Measurements from ENCODE around the gene SLC34A1.
"Not testable (repeated sequence)": the region's sequence is repeated elsewhere in the genome, so short reads cannot be mapped to it uniquely, and the experiment has no call there.

The SLC34A1 gene, protein sequence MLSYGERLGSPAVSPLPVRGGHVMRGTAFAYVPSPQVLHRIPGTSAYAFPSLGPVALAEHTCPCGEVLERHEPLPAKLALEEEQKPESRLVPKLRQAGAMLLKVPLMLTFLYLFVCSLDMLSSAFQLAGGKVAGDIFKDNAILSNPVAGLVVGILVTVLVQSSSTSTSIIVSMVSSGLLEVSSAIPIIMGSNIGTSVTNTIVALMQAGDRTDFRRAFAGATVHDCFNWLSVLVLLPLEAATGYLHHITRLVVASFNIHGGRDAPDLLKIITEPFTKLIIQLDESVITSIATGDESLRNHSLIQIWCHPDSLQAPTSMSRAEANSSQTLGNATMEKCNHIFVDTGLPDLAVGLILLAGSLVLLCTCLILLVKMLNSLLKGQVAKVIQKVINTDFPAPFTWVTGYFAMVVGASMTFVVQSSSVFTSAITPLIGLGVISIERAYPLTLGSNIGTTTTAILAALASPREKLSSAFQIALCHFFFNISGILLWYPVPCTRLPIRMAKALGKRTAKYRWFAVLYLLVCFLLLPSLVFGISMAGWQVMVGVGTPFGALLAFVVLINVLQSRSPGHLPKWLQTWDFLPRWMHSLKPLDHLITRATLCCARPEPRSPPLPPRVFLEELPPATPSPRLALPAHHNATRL

DNA sequence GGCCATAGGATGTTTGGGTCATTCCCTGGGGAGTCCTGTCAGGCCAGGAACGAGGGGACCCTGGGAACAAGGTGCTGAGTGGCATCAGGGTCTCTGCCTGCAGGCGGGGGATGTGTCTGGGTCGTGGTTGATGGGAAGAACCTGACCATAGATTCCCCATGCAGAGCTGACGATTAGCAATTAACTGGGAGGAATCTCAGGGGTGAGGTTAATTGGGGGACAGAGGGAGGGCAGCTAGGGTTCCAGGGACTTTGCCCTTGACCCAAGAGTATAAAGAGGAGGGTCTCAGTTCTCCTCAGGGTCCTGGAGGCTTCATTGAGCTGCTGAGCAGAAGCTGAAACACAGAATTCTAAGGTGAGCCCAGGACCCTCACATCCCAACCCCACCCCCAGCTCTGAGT is at the start of gene SLC34A1:
TSS of gene SLC34A1 (plus strand) at position 301 of the 400 bp plus-strand sequence. CDS start 1,308 bp downstream, outside the sequence.
- DNase-seq, result no peak

DNA sequence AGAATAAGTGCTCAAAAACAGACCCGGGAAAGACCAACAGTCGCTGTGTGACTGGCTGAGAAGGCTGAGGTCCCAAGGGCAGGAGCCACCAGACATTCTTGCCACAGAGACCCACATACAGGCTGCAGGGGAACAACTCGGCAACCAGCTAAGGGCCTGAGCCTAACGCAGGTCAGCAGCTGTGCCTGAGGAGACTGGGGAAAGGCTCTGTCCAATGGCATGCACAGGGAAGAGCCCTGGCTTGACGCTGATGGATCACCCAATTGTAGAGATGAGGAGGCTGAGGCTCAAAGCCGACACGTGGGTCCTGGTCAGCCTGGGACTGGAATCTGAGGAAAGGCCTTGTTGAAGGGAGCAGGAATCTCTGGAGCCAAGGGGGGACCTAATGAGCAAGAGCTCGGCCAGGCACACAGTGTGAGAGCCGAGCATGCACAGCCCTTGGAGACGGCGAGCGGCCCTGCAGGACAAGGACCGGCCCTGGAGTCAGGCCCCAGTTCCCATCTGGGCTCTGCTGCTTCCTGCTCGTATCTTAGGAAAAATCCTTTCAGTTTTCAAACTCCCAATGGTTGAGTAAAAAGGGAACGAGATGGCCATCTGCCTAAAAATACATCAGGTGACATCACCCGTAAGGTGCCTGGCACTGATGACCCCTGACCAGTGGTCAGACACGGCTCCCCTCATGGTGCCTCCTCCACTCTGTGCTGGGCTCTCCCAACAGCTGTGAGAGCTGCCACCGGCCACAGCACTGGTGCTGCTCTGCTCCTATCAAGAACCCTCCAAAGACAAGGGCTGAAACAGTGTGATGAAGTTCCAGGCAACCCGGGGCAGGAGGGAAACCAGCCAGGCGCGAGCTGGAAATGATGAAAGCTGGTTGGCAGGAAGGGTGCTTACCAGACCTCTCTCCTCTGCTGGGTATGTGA is 49.2 kb upstream of the SLC34A1 start:
- DNase-seq, result no peak

DNA sequence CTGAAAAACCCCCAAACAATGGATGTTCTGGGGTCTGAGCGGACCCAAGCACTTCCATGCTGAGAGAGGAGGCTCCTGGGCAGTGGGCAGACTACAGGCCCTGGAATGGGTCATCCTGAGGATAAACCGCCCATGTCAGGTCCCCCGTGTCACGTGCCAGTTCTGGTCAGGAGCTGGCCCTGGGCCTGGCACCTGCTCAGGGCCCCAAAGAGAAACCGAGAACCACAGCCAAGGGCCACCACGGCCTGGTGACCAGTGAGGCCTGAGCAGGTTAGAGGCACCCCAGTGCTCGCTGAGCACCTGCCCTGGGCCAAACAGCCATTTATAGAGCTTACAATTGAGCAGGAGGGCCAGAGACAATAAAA is 48.6 kb upstream of the SLC34A1 start:
- DNase-seq, result no peak

DNA sequence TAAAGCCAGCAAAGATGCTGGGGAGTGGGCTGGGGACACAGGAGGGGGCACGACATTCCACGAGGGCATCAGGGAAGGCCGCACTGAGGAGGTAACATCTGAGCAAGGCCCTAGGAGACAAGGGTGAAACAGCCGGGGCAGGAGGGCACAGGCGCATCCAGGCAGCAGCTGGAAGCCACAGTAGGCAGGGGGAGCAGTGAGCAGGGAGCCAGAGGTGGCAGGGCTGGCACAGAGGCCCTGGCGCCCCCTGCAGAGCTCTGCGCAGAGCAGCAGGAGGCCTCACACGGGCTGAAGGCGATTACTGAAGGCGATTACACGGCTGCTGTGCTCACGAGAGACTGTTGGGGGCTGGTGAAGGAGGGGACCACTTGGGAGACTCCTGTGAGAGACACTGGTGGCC is 48.1 kb upstream of the SLC34A1 start:
- DNase-seq, result no peak

DNA sequence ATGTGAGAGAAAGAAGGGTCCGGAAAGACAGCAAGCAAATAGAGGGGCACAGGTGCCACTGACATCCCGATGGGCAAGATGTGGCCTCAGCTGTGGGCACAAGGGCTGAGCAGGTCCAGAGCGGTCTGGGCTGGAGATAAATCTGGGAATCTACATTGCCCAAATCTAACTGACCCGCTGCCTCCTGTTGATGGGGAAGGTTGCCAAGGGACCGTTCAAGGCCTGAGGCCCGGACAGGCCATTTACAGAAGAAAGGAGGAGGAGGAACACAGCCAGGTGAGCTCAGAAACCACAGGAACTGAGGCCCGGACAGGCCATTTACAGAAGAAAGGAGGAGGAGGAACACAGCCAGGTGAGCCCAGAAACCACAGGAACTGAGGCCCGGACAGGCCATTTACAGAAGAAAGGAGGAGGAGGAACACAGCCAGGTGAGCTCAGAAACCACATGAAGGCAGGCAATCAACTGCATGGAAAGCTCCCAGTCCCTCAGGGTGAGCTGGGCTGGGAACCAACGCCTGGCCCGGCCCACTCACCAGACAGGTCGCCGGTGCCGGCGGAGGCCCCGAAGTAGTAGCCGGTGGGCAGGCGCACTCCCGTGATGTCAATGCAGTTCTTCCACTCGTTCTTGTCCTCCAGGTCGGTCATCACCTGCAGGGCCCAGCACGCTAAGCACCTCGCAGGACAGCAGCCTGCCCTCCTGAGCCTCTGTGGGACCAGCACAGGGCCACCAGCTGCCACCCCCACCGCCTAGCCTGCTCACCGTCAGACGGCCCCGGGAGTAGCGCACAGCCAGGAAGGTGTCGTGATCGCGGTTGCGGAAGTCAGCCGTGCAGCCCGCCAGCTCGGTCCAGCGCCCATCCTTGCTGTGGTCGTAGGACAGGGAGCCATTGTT is 47.4 kb upstream of the SLC34A1 start:
- DNase-seq, result no peak

DNA sequence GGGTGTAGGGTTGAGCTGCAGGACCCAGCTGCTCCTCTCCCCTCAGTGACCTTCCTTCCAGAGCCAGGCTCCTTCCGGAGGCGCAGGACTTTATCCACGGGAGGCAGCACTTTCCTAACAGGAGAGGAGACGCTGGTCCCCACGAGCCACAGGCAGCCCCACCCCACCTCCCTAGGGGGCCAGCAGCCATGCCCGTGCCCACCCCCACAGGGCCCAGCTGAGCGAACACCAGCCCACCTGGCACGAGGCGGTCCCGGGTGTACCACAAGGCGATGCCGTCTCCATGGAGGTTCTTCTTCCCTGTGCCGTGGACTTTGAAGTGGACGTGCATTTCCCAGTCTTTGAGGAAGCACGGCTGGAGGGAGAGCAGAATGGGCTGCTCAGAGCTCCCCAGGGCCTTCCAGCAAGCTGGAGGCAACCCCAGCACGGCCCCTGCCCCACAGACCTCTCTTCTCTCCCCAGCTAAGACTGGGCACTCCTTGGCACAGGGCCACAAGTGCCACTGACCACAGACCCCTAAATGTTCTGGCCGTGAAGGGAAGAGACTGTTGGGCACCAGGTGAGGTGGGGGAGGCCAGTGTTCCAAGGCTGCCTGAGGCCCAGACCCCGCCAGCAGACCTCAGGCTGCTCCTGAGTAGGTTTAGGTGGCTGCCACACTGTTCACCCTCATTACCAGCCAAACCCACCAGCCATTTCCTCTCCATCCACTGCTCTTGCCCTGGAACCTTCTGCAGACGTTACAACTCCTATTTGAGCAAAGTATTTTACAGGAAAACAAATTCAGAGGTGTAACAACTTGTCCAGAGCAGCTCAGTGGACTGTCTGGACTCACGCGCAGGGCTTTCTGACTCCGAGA is 45.8 kb upstream of the SLC34A1 start:
- no peak for DNase-seq

DNA sequence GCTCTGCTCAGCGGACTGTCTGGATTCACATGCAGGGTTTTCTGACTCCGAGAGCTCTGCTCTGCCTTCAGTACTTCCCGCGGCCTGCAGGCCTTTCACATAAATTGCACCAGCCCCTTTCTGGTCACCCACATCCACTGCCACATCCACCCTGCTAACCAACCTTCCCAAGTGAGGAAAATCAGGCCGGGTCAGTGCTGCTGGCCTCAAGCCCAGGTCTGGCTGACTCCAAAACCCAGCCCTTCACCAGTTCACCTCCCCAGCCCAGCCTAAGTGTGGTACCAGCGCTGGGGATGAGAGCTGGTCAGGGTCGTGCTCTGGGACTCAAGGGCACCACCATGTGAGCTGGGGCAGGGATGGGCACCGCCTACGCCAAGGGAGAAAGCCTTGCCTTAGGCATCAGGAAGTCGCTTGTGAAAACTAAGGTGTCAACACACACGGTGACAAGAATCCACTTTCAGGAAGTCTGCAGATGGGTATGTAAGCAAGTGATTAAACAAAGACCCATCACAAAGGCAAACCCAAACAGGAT is 45.1 kb upstream of the SLC34A1 start:
- DNase-seq, result no peak

DNA sequence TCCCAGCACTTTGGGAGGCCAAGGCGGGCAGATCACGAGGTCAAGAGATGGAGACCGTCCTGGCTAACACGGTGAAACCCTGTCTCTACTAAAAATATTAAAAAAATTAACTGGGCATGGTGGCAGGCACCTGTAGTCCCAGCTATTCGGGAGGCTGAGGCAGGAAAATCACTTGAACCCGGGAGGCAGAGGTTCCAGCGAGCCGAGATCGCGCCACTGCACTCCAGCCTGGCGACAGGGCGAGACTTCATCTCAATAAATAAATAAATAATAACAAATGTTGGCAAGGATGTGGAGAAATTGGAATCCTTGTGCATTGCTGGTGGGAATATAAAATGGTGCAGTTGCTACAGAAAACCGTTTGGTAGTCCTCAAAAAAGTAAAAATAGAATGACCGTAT is 41.2 kb upstream of the SLC34A1 start:
- DNase-seq, result not testable (repeated sequence)

DNA sequence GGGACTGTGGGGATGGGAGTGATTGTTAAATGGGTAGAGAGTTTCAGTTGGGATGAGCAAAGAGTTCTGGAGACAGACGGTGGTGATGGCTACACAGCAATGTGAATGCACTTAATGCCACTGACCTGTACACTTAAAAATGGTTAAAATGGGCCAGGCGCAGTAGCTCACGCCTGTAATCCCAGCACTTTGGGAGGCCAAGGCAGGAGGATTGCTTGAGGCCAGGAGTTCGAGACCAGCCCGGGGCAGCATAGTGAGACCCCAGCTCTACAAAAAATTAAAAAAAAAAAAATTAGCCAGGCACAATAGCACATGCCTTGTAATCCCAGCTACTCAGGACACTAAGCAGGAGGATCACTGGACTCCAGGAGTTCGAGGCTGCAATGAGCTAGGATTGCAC is 40.5 kb upstream of the SLC34A1 start:
- DNase-seq, result no peak

DNA sequence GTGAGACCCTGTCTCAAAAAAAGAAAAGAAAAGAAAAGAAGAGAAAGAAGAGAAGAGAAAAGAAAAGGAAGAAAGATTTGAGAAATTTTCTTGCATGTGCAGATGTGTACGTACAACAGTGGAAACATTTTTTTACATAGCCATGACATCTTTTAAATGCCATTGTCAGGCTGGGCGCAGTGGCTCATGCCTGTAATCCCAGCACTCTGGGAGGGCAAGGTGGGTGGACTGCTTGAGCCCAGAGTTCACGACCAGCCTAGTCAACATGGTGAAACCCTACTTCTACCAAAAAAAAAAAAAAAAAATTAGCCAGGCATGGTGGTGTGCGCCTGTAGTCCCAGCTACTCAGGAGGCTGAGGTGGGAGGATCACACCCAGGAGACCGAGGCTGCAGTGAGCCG is 39.3 kb upstream of the SLC34A1 start:
- DNase-seq, result no peak

DNA sequence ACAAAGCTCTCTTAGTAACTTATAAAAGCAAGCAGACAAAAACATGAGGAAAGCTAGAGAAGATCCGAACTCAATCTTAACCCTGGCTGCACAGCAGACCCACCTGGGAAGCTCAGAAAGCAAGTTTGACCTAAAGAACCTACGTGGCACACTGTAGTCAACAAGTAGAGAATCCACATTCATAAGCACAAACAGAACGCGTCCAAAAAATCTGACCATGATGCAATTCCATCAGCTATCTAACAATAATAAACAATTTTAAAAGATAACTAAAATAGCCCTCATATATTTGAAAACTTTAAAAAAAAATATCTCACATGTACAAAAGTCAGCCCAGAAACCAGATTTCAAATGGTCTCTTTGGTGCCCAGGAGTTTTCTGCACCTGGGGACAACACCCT is 37.4 kb upstream of the SLC34A1 start:
- DNase-seq, result no peak

DNA sequence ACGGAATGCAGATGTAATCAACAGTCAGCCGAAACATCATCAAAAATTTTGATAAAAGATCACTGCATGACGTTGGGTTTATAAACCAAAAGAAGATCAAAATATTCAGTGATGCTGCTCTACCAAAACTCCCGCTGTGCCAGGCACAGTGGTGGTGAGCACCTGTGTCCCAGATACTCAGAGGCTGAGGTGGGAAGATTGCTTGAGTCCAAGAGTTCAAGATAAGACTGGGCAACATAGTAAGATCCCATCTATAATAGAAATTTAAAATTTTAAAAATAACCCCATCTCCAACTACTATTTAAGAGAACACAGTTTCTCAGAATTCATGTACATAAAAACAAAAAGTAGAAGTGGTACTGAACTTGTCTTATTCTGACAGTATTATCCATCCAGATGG is 36.5 kb upstream of the SLC34A1 start:
- DNase-seq, result no peak

DNA sequence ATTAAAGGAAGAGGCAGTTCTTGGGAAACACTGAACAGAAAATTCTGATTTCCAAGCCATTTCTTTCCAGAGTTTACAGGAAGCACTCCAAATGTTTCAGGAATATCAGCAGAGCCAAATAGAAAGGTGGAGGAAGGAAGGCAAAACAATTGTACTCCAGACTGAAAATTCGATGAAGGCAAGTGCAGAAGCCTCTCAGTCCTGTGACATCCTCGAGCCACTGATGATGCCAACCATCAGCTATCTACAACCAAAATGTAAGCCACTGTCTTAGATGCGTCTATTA is 34.9 kb upstream of the SLC34A1 start:
- DNase-seq, result no peak

DNA sequence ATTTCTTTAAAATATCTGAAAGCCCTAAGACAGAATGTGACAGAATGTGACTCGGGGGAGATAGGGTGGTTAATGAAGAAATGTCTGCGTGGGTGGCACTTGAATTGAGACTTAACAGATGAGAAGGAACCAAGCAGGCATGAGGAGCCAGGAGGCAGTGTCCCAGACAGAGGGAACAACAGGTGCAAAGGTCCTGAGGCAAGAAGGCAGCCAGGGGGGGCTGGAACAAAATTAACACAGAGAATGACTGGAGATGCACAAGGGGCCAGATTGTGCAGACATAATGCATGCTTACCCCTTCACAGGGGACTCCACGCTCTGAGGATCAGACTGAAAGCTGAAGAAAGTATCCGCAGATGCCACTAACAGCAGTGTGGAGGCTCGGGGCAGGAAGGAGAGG is 34.5 kb upstream of the SLC34A1 start:
- DNase-seq, result no peak

DNA sequence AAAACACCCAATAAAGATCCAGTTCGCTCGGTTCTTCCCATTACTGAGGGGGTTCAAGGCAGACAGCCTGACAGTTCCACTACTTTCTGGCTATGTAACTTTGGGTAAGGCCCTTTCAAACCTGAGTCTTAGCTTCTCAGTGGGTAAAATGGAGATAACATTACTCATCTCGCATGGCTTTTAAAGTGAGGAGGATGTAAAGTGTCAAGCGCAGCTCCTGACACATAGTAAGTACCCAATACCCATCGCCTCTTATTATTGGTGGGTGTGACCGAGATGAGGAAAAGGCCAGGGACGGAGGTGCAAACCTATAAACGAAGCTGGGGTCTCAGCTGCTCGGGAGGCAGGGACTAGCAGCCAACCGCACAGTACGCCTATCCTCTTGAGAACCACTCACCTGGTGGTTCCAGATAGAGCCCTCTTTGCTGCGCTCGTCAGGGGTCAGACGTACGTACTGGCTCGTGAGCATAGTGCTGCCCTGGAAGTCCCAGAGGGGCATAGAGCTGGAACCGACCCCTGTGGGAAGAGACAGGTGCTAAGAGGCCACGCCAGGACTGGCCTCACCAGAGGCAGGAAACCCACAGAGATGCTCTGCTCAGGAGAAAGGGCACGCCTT is 33.4 kb upstream of the SLC34A1 start:
- no peak for DNase-seq

DNA sequence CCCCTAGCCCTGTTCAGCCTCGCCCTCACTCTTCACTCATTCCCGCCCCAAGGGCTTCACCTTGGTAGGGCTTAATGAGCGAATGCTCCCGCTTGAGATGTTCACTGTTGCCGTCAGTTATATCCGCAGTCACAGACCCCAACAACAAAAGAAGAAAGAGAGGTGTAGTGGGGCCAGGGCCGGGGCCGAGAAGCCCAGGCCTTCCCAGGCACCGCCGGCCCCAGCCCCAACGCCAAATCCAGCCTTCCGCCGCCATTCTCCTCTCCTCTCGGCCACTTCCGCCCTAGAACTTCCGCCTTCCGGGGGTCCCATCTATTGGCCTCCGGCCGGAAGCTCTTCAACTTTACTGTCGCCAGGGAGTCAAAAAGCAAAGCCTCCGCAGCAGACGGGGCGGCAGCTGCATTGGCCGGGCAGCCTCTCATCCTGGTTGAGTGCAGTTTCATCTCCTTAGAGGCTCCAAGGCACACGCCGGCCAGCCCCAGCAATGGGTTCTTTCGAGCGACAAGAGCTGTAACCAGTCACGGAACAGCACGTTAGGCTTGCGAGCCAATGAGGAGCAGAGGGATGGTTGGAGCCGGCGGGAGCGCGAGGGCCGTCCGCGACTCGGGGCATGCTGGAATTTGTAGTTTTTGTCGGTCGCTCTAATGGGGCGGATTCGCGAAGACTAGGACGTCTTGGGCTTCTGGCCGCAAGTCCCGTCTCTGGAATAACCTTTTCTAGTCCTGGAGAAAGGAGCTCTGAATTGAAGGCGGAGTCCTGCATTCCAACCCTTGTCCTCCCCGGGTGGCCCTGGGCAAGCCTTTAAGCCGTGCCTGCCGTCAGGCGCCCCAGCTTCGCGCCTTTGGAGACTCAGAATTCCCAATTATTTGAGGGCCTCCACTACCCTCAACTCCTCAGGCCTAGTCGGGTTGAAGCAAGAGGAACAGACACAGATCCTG is 32.6 kb upstream of the SLC34A1 start, which contains the start of gene LMAN2:
TSS of gene LMAN2 (minus strand) at position 277 of the 938 bp plus-strand sequence. CDS start at position 256, 21 bp downstream.
- peak; percentile 84 for DNase-seq

DNA sequence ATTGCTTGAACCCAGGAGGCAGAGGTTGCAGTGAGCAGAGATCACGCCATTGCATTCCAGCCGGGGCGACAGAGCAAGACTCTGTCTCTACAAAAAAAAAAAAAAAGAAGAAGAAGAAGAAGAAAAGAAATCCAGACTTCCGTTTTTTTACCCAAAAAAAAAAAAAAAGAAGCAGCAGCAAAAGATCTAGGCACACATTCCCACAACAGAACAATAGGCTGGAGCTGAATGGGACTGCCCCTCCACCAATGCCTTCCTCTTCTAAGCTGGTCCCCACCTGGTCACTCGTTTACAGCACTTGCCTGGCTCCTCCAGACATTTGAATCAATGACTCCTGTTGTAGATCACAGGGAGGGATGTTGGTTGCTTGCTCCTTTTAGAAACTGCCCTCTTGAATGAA is 31.1 kb upstream of the SLC34A1 start:
- no peak for DNase-seq

DNA sequence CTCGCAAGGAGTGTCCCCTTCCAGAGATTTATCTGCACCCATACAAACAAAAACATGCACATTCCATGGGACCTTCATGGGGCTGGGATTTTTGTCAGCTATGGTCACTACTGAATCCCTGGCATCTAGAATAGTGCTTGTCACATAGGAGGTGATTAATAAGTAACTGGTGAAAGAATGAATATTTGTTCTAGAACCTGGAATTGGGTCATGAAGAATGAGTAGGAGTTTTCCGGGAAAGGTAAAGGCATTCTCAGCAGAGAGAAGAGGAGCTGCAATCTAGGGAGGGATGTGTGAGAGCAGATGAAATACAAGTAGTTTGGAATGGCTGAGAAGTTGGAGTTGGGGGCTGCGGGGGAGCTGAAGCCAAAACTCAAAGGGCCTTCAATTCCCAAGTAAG is 30.0 kb upstream of the SLC34A1 start:
- DNase-seq, result no peak

DNA sequence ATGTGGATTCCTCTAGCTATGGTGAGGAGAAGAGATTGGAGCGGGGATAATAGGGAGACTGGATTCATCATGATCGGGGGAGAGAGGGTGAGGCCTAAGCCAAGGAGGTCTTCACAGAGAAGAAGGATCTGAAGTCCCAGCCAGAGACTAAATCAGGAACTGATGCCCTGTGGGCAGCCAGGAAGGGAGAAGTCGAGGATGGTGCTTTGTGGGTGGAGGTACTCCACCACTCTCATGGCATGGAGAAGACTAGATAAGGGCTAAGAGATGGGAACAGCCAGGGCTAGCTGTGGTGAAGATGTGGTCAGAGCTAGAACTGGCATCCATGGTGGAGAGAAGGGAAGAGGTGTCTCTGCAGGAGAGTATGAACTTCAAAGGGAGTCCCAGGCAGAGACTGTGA is 29.5 kb upstream of the SLC34A1 start:
- no peak for DNase-seq

Data from NCI-H524 treated with DMSO at 0.1 percent for 48 hours (cell line).